Body of pancreas (tissue), 4 donors: ENCODE measurements around the gene IL1A.

ENCODE experiments used
- CTCF ChIP-seq, 7 experiments: fragments of 450-650 bp in 4 of 7; fragments of 200-600 bp in 3 of 7; sonication (generic) in 3 of 7; IDR thresholded peaks; one replicate each; pipeline ENCODE4 v1.5.1; 2016 to 2019; ENCODE audit warnings: antibody characterized with exemption in 7 of 7
- POLR2A ChIP-seq, 3 donors: fragments of 450-650 bp; IDR thresholded peaks; one replicate each; pipeline ENCODE4 v1.6.1; 2016; ENCODE audit warnings: antibody characterized with exemption in 3 of 3, mild to moderate bottlenecking in 2 of 3

- TF ChIP-seq POLR2A (IDR thresholded peaks at IDR 0.05): no peak
- no peak for TF ChIP-seq CTCF (IDR thresholded peaks at IDR 0.05)
Measured at GRCh38 chr2:112776113-112776512, 8.2 kb downstream of the IL1A start.
